OCI-LY7 (cell line): Measurements from ENCODE around the gene NRAP.

Experiments
- CTCF ChIP-seq: fragments of 200-600 bp; sonication (generic); conservative IDR thresholded peaks from 2 replicates; pipeline ENCODE4 v1.5.1; 2014; ENCODE audit warnings: mild to moderate bottlenecking, antibody characterized with exemption, low read length, moderate library complexity, mixed read lengths
- EZH2phosphoT487 ChIP-seq: fragments of 200-600 bp; sonication (generic); IDR thresholded peaks from 2 replicates; pipeline ENCODE4 v1.6.1; 2018; ENCODE audit warnings: low read depth, borderline replicate concordance, mild to moderate bottlenecking, mixed run types, antibody characterized with exemption, low read length, moderate library complexity, mixed read lengths

GRCh38 chr10:113620936-113621335, 42.9 kb downstream of the NRAP start:
- TF ChIP-seq CTCF: no peak
- TF ChIP-seq EZH2phosphoT487: no peak
